UCSD-AML1 (cell line): ENCODE results near the gene DAND5.

Experiments used
- DNase-seq: peaks from one replicate; lab custom pipeline; 2025; ENCODE audit not compliant: unreplicated experiment; lab: John Stamatoyannopoulos, UW

Gene DAND5

GRCh38 chr19:13007292-13008045 is 38.1 kb downstream of the DAND5 start:
- no peak for DNase-seq

GRCh38 chr19:13008926-13009787 is 39.8 kb downstream of the DAND5 start:
- DNase-seq, result no peak

- DNase-seq, result no peak
These were observed 40.9 kb downstream of the DAND5 start for GRCh38 chr19:13010038-13010991.

GRCh38 chr19:13010992-13011652 is 41.7 kb downstream of the DAND5 start:
- no peak for DNase-seq

GRCh38 chr19:13011653-13012389 is 42.4 kb downstream of the DAND5 start:
- DNase-seq, result no peak

GRCh38 chr19:13012390-13012689 is 43.0 kb downstream of the DAND5 start:
- DNase-seq, result no peak

GRCh38 chr19:13012690-13013608 is 43.6 kb downstream of the DAND5 start:
- no peak for DNase-seq

GRCh38 chr19:13013649-13014048 is 44.3 kb downstream of the DAND5 start:
- DNase-seq, result no peak

- DNase-seq, result peak; percentile 45
These were observed 44.9 kb downstream of the DAND5 start for GRCh38 chr19:13014101-13014920.

- DNase-seq, result no peak
These were observed 45.5 kb downstream of the DAND5 start for GRCh38 chr19:13014921-13015280.

GRCh38 chr19:13015361-13016223 is 46.2 kb downstream of the DAND5 start:
- DNase-seq, result no peak

- no peak for DNase-seq
These were observed 46.9 kb downstream of the DAND5 start for GRCh38 chr19:13016245-13016627.

GRCh38 chr19:13016628-13017305 is 47.4 kb downstream of the DAND5 start:
- DNase-seq, result no peak

GRCh38 chr19:13017306-13018034 is 48.1 kb downstream of the DAND5 start:
- no peak for DNase-seq

GRCh38 chr19:13018035-13018914 is 48.9 kb downstream of the DAND5 start:
- DNase-seq, result no peak
